Measurements from ENCODE around the gene STUB1. TPM values are rescaled to one million over a fixed set of nuclear protein-coding genes. Genes with fewer than 3 reads are reported as not detected.

Gene STUB1
- total RNA-seq, 1 donor from 2014 or later: 258 TPM

DNA sequence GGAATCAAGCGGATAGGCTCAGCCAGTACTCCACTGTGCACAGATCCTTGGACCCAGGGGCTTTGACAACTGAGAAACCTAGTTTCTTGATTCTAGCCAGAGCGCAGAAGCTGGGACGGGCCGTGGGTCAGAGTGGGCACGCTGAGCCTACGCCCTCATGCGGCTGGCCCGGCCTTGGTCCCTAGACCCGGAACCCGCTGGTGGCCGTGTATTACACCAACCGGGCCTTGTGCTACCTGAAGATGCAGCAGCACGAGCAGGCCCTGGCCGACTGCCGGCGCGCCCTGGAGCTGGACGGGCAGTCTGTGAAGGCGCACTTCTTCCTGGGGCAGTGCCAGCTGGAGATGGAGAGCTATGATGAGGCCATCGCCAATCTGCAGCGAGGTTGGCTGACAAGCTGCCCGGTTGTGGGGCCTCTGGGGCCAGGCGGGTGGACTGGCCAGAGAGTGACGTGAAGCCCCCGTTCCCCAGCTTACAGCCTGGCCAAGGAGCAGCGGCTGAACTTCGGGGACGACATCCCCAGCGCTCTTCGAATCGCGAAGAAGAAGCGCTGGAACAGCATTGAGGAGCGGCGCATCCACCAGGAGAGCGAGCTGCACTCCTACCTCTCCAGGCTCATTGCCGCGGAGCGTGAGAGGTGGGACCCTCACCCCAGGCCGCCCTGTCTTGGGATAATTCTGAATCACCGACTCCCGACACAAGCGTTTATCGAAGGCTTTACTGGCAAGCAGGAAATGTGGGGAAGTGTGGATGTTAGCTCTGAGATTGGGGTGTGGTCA is 946 bp downstream of the STUB1 start:
- DNase-seq (ENCODE audit: low spot score in 2 of 2): no peak
- Histone ChIP-seq H3K27ac (peak overlapping the region; percentile 85 to 90), H3K4me1 (peaks cover 20 to 36% of the 10 kb centered on the region in 2 donors), H3K36me3 (peaks cover 13 to 21% of the 10 kb centered on the region in 2 donors), H3K9me3 (no peaks in the 10 kb centered on the region), H3K4me3 (peak overlapping the region; percentile 89 to 90), H3K27me3 (no peaks in the 10 kb centered on the region)
- intact Hi-C loops (cut with DNase I): loop anchor here (2.0 kb wide), 1 partner anchor 44 kb away; the partner anchor contains the start of gene METTL26
- TF ChIP-seq CTCF (IDR thresholded peaks at IDR 0.05): no peak

DNA sequence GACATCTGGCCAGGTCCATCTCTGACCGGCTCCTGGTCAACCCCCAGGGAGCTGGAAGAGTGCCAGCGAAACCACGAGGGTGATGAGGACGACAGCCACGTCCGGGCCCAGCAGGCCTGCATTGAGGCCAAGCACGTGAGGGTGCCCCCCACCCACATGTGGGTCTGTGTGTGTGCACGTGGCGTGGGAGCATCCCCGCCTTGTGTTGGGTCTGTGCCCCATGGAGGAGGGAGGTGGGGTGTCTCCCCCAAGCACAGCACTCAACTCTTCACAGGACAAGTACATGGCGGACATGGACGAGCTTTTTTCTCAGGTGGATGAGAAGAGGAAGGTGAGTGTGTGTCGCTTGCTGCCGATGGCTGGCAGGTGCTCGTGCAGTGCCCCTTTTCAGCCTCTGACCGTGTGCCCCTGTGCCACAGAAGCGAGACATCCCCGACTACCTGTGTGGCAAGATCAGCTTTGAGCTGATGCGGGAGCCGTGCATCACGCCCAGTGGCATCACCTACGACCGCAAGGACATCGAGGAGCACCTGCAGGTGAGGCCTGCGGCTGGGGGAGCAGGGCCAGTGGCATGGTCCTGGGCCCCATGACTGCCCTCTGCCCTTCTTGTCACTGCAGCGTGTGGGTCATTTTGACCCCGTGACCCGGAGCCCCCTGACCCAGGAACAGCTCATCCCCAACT is 1.7 kb downstream of the STUB1 start:
- H3K27ac ChIP-seq: no peak overlapping the region
- no peaks in the 10 kb centered on the region for H3K27me3 ChIP-seq
- peak overlapping the region; percentile 89 to 90 for H3K4me3 ChIP-seq
- H3K36me3 ChIP-seq: peaks cover 19 to 28% of the 10 kb centered on the region in 2 donors
- H3K4me1 ChIP-seq: peaks cover 20 to 36% of the 10 kb centered on the region in 2 donors
- intact Hi-C loops (cut with DNase I): loop anchor here (2.0 kb wide), 1 partner anchor 45 kb away; the partner anchor contains the start of gene METTL26
- TF ChIP-seq CTCF (IDR thresholded peaks at IDR 0.05): no peak
- H3K9me3 ChIP-seq: no peaks in the 10 kb centered on the region
- DNase-seq (ENCODE audit: low spot score in 2 of 2): no peak

- H3K4me3 ChIP-seq: peak overlapping the region in 1 of 2 donors; percentile 89
- intact Hi-C loops (cut with DNase I): no loop called here
- H3K36me3 ChIP-seq: peaks cover 20 to 36% of the 10 kb centered on the region in 2 donors
- no peak for TF ChIP-seq CTCF (IDR thresholded peaks at IDR 0.05)
- H3K27me3 ChIP-seq: no peaks in the 10 kb centered on the region
- no peak overlapping the region for H3K27ac ChIP-seq
- peaks cover 20 to 36% of the 10 kb centered on the region in 2 donors for H3K4me1 ChIP-seq
- DNase-seq (ENCODE audit: low spot score in 2 of 2): no peak
- no peaks in the 10 kb centered on the region for H3K9me3 ChIP-seq
Observed at GRCh38 chr16:682493-683395, 2.5 kb downstream of the STUB1 start.

DNA sequence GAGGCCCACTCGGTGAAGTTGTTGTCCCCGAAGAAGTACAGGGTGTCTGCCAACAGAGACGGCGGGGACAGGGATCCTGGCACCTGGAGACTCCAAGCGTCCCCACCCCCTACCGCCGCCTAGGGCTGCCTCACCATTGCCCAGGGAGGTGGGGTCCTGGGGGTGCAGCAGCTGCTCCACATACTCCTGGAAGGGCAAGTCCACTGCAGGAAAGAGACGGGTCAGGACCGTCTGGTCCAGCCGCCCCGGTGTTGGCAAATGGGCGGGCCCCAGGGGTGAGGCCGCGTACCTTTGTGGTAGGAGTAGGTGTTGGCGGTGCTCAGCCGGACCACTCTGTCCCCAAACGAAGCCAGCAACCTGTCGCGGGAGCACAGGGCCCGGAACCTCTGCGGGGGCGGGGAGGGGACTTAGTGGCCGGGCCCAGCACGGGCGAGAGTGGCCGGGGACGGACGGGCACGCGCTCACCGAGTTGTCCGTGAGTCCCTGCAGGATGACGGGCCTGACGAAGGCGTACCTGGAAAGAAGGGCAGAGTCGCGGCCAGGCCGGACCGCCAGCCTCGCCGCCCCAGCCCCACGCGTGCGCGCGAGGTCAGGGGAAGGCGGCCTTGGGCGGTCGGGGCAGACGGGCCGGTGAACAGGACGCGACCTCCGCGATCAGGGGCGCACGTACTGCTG is 3.3 kb downstream of the STUB1 start:
- H3K4me3 ChIP-seq: peak overlapping the region; percentile 64 to 69
- no peaks in the 10 kb centered on the region for H3K27me3 ChIP-seq
- no peak for TF ChIP-seq CTCF (IDR thresholded peaks at IDR 0.05)
- peaks cover 20 to 36% of the 10 kb centered on the region in 2 donors for H3K36me3 ChIP-seq
- DNase-seq (ENCODE audit: low spot score in 2 of 2): no peak
- no peak overlapping the region for H3K27ac ChIP-seq
- no peaks in the 10 kb centered on the region for H3K9me3 ChIP-seq
- H3K4me1 ChIP-seq: peaks cover 20 to 36% of the 10 kb centered on the region in 2 donors
- intact Hi-C loops (cut with DNase I): no loop called here
